SKM-1 treated with dmso at 0.1 percent for 144 hours (cell line): ENCODE data around the gene CRYBG2.
"Not testable (repeated sequence)": the region's sequence is repeated elsewhere in the genome, so short reads cannot be mapped to it uniquely, and the experiment has no call there.

ENCODE experiments used
- DNase-seq: peaks from one replicate; lab custom pipeline; 2025; ENCODE audit not compliant: unreplicated experiment; lab: John Stamatoyannopoulos, UW

Gene CRYBG2

GRCh38 chr1:26296340-26297056, 57.4 kb downstream of the CRYBG2 start:
- DNase-seq: no peak

DNA sequence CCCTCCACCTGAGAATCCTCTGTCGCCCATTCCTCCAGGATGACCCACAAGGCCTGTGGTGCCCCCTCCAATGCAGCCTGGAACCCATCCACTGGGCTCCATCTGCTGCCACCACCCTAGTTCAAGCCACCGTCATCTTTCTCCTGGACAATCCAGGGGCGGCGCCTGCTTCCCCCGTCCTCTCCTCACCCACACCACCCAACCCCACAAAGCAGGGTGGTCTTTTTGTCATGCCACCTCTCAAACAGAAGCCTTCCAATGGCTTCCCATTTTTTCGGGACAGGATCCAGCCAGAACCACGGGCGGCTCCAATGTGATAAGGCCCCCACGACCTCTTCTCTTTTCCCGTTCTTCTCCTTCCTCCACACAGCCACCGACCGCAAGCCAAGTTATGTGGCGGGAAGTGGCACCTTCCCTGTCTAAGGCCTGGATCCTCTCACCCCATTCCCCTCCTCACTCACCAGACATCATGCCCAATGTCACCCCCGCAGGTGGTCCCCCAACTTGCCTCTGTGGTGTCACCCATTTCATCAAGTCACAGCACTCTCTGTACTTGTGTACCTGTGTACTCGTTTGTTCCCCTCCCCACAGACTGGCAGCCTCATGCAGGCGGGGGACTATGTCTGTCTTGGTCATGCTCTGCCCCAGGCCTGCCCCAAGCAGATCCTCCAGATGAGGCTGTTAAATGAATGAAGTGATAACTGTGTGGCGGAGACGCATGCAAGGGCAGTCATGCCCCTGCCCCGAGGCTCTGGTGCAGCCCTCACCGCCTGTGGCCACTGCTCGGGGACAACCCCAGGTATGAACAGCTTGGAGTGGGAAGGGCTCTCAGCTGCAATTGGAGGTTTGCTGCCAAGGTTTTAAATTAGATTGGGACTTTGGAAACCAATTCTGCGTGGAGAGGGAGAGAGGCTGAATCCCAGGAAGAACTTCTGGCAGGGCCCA, 58.5 kb downstream of the CRYBG2 start:
- DNase-seq: no peak

DNA sequence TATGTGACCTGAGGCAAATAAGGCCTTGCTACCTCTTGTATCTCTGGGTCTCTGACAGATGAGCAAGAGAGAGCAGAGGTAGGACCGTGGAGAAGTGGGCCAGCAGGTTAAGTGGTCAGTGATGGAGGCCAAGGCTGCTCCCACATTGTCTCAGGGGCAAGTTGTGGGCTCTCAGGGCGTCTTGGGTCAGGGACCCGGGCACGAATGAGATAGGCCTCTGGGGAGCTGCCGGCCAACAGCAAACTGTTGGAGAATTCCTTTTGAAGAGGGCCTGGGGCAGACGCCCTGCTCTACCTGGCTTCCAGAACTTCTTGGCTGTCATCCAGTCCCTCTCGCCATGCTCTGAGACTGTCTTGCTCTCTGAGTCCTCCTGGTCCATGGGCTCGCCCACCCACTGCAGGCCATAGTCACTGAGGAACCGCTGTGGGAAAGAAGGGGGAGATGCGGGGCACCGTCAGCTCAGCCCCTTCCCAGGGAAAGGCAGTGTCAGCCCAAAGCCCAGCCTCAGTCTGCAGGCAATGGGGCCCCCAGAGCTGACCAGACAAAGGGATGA, 59.9 kb downstream of the CRYBG2 start:
- no peak for DNase-seq

DNA sequence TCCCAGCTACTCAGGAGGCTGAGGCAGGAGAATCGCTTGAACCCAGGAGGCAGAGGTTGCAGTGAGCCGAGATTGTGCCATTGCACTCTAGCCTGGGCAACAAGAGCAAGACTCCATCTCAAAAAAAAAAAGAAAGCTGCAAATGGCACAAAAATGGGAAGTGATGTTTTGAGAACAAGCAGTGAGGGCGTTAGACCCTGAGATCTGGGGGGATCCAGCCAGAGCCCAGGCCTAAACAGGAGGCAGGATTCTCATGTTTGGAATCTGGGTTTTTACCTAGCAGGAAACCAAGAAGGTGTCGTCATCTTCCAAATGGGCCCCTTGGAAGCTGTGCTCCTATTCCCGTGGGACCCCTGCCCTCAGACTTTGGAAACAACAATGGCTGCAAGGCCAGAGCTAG, 61.2 kb downstream of the CRYBG2 start:
- not testable (repeated sequence) for DNase-seq

DNA sequence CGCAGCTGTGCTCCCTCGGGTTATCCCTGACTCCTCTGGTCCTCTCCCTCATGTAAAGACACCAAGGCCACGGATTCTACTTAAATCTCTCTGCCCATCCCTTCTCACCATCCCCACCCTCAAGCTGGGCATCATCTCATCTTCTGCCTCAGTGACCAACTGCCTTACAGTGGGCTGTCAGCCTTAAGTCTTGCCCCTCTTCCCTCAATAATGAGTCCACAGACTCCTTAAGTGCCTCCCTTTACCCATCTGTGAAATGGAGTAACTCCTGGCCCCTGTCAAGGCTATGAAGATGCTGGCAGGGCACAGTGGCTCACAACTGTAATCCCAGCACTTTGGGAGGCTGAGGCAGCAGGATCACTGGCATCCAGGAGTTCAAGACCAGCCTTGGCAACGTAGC, 62.0 kb downstream of the CRYBG2 start:
- no peak for DNase-seq

DNA sequence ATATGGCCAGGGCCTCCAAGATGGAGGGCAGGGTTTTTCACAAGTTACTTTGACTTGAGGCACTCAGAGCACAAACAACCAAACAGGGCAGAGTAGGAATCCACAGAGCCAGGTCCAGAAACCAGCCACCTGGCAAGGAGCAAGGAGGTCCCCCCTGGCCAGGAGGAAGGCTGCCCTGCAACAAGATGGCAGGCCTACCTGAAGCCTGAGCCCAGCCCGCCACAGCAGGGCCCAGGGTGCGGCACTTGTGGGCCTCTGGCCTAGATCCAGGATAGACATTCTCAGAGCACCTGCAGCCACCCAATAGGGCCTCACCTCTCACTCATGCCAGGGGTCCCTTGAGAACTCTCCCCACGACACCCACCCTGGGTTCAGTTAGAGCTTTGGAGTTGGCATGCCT, 62.5 kb downstream of the CRYBG2 start:
- no peak for DNase-seq

DNA sequence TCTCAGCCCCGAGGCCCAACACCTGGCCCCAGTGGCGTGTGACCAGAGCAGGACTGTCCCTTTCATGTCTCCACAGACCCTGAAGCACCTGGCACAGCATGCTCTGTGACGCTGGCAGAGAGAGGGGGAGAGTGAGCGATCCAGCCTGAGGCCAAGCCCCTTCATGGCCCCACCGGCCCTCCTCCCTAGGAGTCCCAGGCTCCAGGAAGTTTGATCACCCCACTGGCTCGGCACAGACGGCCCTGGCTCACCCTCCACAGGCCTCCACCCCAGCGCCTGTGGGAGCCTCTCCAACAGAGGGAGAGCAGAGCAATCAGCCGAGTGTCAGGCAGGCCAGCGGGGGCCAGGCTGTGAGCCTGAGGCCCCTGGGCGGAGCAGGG, 63.1 kb downstream of the CRYBG2 start:
- DNase-seq: no peak

DNA sequence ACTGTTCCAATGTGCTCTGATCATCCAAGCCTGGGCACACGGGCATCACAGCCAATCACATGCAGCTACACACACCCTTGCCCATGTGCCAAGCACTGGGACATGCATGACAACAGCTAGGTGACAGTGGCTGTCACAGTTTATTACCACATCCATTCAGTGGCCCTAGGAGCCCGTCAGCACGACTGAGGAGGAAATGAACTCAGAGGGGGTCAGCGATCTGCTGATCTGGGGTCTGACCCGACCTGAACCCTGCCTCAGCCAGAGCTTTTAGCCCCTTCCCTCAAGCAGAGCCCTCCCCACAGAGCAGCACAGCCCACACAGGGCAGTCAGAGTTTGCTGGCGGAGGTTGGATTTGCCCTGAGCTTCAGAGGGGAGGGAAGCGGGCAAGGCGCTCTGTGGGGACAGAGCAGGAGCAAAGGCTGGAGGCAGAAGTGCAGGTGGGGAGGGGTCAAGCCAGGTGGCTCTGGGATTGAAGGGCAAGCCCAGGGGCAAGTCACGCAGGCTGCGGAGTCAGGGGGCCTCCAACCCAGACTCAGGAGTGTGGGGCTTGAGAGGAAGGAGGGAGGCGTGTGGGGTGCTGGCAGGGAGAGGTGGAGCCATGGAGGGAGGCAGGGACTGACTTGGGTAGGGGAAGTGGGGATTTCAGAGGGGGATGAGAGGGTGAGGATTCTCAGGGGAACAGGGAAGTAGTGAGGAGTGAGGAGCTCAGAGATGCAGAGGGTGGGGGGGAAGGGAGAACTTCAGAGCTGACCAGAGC, 63.6 kb downstream of the CRYBG2 start:
- peak; percentile 83 for DNase-seq

DNA sequence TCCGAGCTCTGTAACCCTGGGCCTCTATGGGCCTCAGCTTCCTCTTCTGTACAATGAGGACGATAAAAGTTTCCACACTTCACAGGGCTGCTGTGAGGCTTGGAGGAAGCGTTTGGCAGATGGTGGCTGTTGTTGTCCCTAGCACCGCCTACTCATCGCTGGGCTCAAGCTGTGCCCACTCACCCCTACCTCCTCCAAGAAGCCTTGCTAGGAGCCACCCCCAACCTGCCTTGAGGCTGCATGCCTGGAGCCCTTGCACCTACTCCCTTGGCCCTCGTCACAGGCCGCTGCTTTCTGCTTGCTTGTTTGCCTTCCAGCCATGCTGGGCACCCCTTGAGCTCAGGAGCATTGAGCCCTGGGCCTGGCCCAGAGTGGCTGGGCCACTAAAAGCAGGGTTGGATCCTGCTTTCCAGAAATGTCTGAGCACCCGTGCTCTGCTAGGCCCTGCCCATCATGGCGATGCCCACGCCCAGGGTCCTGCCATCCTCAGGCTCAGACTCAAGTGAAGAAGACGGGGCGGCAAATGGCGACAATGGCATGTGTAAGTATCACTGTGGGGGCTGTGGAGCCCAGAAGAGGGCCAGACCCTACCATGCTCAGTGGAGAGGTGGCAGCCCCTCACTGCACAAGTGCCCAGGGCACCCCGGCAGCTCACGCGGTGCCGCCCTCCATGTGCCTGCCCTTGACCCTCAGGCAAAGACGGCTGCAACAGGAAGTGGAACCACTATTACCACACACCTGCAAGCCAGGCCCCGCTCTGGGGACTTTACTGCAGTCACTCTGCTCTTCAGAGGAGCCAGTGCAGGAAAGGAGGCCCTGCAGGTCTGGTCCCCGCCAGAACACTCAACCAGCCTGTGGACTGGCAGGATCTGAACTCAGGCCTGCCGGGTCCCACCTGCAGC, 64.5 kb downstream of the CRYBG2 start:
- peak; percentile 86 for DNase-seq

DNA sequence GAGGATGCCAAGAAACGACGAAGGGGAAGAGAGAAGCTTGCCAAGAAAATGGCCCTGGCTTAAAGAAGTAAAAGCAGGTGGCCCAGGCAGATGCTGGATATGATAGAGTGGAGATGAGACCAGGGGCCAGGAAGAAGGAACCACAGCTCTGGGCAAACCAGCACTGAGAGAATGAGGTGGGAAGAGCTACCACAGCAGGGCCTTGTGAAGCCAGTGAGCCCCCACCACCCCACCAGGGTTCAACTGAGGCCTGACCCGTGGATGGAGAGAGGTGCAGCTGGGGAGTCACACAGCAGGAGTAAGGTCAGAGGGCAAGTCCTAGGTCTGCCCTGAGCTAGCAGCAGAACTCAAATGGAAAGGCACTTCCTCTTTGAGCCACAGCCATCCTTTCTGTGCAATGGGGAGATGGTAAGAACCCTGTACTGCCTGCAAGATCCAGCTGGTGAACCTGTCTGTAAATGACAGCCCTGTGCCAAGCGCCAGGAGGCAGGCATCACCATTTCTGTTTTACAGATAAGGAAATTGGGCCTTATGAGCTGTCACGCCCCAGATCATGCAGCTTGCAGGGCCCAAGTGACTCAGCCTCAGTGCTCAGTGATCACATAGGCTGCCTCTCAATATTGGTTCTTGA, 65.5 kb downstream of the CRYBG2 start:
- peak; percentile 53 for DNase-seq

DNA sequence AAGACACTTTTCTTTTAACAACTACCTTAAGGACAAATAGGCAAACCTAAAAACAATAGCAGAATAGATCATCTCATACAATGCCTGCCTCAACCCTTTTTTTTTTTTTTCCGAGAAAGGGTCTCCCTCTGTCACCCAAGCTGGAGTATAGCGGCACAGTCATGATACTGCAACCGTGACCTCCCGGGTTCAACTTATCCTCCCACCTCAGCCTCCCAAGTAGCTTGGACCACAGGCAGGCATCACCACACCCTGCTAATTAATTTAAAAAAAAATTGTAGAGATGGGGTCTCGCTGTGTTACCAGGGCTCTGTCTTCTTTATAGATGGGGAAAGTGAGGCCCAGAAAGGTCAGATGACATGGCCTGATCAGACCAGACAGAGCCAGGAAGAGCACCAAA, 66.1 kb downstream of the CRYBG2 start:
- no peak for DNase-seq

GRCh38 chr1:26287033-26287711, 66.8 kb downstream of the CRYBG2 start:
- DNase-seq: peak; percentile 42

DNA sequence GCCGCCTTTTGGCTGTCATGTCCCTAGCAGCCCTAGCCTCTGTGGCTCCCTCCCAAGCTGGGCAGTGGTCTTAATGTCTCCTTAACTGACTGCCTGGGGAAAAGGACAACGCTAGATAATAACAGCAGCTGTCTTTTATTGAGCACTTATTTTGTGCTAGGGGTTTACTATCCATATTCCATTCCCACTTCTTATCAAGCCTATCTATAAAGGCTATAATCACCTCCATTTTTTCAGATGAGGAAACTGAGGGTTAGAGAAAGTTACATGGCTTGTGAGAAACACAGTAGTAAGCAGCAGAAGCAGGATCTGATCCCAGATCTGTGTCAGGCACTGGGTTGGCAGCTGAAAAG, 67.9 kb downstream of the CRYBG2 start:
- DNase-seq: no peak

GRCh38 chr1:26285366-26286063, 68.4 kb downstream of the CRYBG2 start:
- DNase-seq: peak; percentile 11

- DNase-seq: peak; percentile 83
Observed at GRCh38 chr1:26284597-26285347, 69.2 kb downstream of the CRYBG2 start.

DNA sequence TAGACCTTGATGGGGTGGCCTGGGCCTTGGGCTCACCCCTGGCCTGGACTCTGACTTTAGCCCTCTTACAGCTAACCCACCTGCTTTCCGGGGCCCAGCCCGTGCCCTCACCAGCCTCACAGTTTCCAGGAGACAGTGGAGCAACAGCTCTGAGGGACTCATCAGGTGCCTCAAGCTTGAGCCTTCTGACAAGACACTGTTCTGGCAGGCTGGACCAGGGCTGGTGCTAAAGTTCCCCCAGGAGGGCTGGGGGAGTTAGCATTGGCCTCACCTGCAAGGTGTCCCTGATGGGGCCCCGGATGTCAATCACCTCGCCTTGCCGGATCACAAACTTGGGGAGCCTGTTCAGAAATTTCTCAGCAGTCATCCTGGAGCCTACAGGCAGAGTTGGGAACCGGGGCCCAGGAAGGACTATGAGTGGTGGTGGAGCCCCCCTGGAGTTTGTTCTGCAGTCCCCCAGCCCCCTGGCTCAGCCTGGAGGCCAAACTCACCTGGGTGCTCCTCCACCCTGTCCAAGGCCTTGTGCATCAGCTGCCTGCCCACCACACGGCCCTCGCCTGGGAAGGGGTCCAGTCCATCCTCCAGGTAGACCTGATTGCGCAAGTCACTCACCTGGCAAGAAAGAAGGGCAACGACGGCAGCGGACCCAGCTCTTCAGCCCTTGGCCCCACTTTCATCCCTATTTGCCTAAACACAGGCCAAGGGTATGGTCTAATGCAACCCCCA, 69.9 kb downstream of the CRYBG2 start:
- DNase-seq: no peak

DNA sequence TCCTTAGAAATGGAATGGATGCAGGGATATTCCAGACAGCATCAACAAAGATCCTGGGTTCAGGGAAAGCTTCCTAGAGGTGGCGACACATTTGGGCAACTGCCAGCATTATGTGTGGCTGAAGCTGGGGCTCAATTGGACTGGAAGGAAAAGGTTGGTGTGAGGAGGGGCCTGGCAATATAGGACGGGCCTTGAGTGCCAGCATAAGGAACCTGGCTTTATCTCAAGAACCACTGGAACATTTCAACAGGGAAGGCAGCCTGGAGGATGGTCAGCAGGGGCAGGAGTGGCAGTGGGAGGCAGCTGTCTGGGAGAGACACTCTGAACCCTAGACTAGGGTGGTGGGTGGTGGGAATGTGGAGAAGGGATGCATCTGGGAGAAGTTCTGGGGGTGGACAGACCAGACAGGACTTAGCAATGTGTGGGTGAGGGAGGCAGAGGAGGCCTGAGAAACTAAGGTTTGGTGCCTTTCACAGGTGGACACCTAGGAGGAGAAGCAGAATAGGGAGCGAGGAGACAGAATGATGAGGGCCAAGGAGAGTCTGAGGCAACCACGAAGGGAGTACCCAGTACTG, 70.6 kb downstream of the CRYBG2 start:
- DNase-seq: no peak
